ENCODE results near the gene RPL32. TPM values are rescaled to one million over a fixed set of nuclear protein-coding genes. Genes with fewer than 3 reads are reported as not detected.

Gene RPL32
- total RNA-seq, 1 experiment from 2014 or later = 1,853 TPM

- Histone ChIP-seq H3K4me1 (ENCODE audit: control insufficient read depth in 1 of 2, insufficient read depth in 2 of 2, low read length in 2 of 2) (peaks cover 9 to 16% of the 10 kb centered on the region in 2 experiments), H3K4me2 (ENCODE audit: low read length) (peak overlapping the region; percentile 86), H3K9me2 (ENCODE audit: insufficient read depth) (no peaks in the 10 kb centered on the region), H3K27me3 (ENCODE audit: insufficient read depth, low read length) (no peaks in the 10 kb centered on the region), H4K20me1 (ENCODE audit: insufficient read depth) (no peaks in the 10 kb centered on the region), H3K79me2 (ENCODE audit: insufficient read depth, low read length) (no peaks in the 10 kb centered on the region), H3K27ac (ENCODE audit: low read depth, low read length) (peak overlapping the region; percentile 32; the same call in 1 of the 2 replicates), H2AFZ (ENCODE audit: low read depth, low read length, poor library complexity, severe bottlenecking) (peak overlapping the region; percentile 93), H3K9me3 (ENCODE audit: control insufficient read depth in 1 of 2, insufficient read depth in 1 of 2, low read depth in 1 of 2, low read length in 2 of 2) (no peaks in the 10 kb centered on the region), H3K36me3 (ENCODE audit: control insufficient read depth in 1 of 2, insufficient read depth in 2 of 2, low read length in 2 of 2) (no peaks in the 10 kb centered on the region), H3K9ac (ENCODE audit: low read length) (peak overlapping the region; percentile 50), H3K4me3 (replicated peaks in 1 of 2; ENCODE audit: low read depth in 1 of 2, low read length in 2 of 2) (peak overlapping the region; percentile 44 to 57)
- CTCF ChIA-PET = interaction anchor here (0.6 to 2.4 kb wide), 17 partner anchors 9 to 330 kb away, joined by 3 to 22 read pairs (median 4); partner anchors contain the start of genes RPL32 and TMEM40
- no TSS peak for BruUV-seq (replicated peaks)
- intact Hi-C loops (cut with micrococcal nuclease) = no loop called here
- ATAC-seq (peak; percentile 99), DNase-seq (ENCODE audit: low read depth, low spot score) (peak; percentile 78)
- TF ChIP-seq POLR2AphosphoS5 (IDR thresholded peaks at IDR 0.05; ENCODE audit: low read depth, low read length) = peak; percentile 82
- no peak for TF ChIP-seq ZBTB33 (IDR thresholded peaks at IDR 0.05; ENCODE audit: extremely low read depth, insufficient replicate concordance, low read length)
- TF ChIP-seq ATF3 (IDR thresholded peaks at IDR 0.05) = no peak
- peak; percentile 52 for TF ChIP-seq POLR2A (IDR thresholded peaks at IDR 0.05; ENCODE audit: borderline replicate concordance, extremely low read depth, insufficient read depth, insufficient read length)
- no peak for TF ChIP-seq YY1 (IDR thresholded peaks at IDR 0.05; ENCODE audit: extremely low read depth, insufficient replicate concordance, low read depth, low read length)
- TF ChIP-seq CTCF (IDR thresholded peaks at IDR 0.05 in 2 of 3, conservative IDR thresholded peaks at IDR 0.05 in 1 of 3; ENCODE audit: borderline replicate concordance in 1 of 3, insufficient read depth in 1 of 3, low read depth in 2 of 3, low read length in 2 of 3) = peak in 2 of 3 experiments; percentile 74 to 81; a peak in 5 of 6 replicates
- peak; percentile 48 for TF ChIP-seq ZFX (IDR thresholded peaks at IDR 0.05)
- no peak for TF ChIP-seq EZH2 (IDR thresholded peaks at IDR 0.05)
- TF ChIP-seq MAX (IDR thresholded peaks at IDR 0.05) = peak; percentile 47; the same call in 1 of the 2 replicates
- no peak for TF ChIP-seq ZNF274 (IDR thresholded peaks at IDR 0.05; ENCODE audit: low read depth, low read length)
- TF ChIP-seq TCF7L2 (IDR thresholded peaks at IDR 0.05; ENCODE audit: borderline replicate concordance, extremely low read depth, insufficient read depth, insufficient read length) = no peak
- TF ChIP-seq REST (IDR thresholded peaks at IDR 0.05; ENCODE audit: low read depth) = no peak
- TF ChIP-seq RAD21 (IDR thresholded peaks at IDR 0.05; ENCODE audit: low read depth) = peak; percentile 39; the same call in 1 of the 2 replicates
- POLR2A ChIA-PET = interaction anchor here (0.6 to 1.5 kb wide), 7 partner anchors 13 to 440 kb away, joined by 3 to 8 read pairs (median 3); partner anchors contain the start of gene RPL32
- RAD21 ChIA-PET (ENCODE audit: low non-redundant PET in 1 of 2, low total read pairs in 2 of 2, uncharacterized antibody in 2 of 2, unreplicated experiment in 2 of 2) = interaction anchor here in 1 of 2 experiments (0.6 kb wide), 1 partner anchor 1827 kb away, joined by 3 read pairs; no protein-coding TSS in a partner anchor
These were observed 31.2 kb downstream of the RPL32 start for GRCh38 chr3:12810013-12810780.
